ENCODE measurements around the gene UCK2.

The UCK2 gene

GRCh38 chr1:165856606-165857005 is 29.2 kb downstream of the UCK2 start:
- Histone ChIP-seq H2BK5ac (ENCODE audit: low read length) (no peak overlapping the region), H3K27ac (ENCODE audit: low read depth, low read length) (no peak overlapping the region), H4K8ac (ENCODE audit: low read depth, low read length) (no peak overlapping the region), H3K4me3 (ENCODE audit: low read length) (no peak overlapping the region), H3K4me2 (ENCODE audit: low read length) (no peak overlapping the region), H3K23ac (ENCODE audit: low read length) (no peak overlapping the region), H3K79me1 (ENCODE audit: low read length) (peaks cover 28% of the 10 kb centered on the region), H2BK120ac (ENCODE audit: low read depth, low read length) (no peak overlapping the region), H3K9ac (ENCODE audit: low read length) (no peak overlapping the region), H3K36me3 (ENCODE audit: control insufficient read depth, insufficient read depth, low read length) (no peaks in the 10 kb centered on the region), H3K56ac (ENCODE audit: low read length) (no peak overlapping the region), H3K27me3 (ENCODE audit: insufficient read depth, low read length, poor library complexity) (no peaks in the 10 kb centered on the region), H4K5ac (ENCODE audit: low read length) (no peak overlapping the region), H3K4ac (ENCODE audit: low read depth, low read length) (no peak overlapping the region), H2AK5ac (ENCODE audit: low read length) (no peak overlapping the region), H3K79me2 (ENCODE audit: control insufficient read depth, insufficient read depth, low read length) (peaks cover 87% of the 10 kb centered on the region), H3K4me1 (ENCODE audit: control insufficient read depth, low read depth, low read length) (peaks cover 14% of the 10 kb centered on the region), H2BK15ac (replicated peaks; ENCODE audit: low read depth) (no peak overlapping the region), H3K18ac (ENCODE audit: low read length) (no peak overlapping the region)
- no peak for DNase-seq
- WGBS (ENCODE audit: extremely low coverage, insufficient coverage, low lambda C conversion rate), result 100% methylated on average over 1 of the region's 3 CpGs

GRCh38 chr1:165857046-165857801 is 29.8 kb downstream of the UCK2 start:
- peaks cover 28% of the 10 kb centered on the region for H3K79me1 ChIP-seq (ENCODE audit: low read length)
- no peaks in the 10 kb centered on the region for H3K36me3 ChIP-seq (ENCODE audit: control insufficient read depth, insufficient read depth, low read length)
- H3K4me3 ChIP-seq (ENCODE audit: low read length), result no peak overlapping the region
- no CpG with 5 or more reads among the region's 8 CpGs for WGBS (ENCODE audit: extremely low coverage, insufficient coverage, low lambda C conversion rate)
- H2BK120ac ChIP-seq (ENCODE audit: low read depth, low read length), result no peak overlapping the region
- no peak overlapping the region for H3K18ac ChIP-seq (ENCODE audit: low read length)
- no peak overlapping the region for H3K4ac ChIP-seq (ENCODE audit: low read depth, low read length)
- no peak overlapping the region for H3K56ac ChIP-seq (ENCODE audit: low read length)
- no peak overlapping the region for H4K5ac ChIP-seq (ENCODE audit: low read length)
- H2BK5ac ChIP-seq (ENCODE audit: low read length), result no peak overlapping the region
- H3K23ac ChIP-seq (ENCODE audit: low read length), result peak overlapping the region; percentile 90
- peaks cover 14% of the 10 kb centered on the region for H3K4me1 ChIP-seq (ENCODE audit: control insufficient read depth, low read depth, low read length)
- H3K9ac ChIP-seq (ENCODE audit: low read length), result no peak overlapping the region
- DNase-seq, result no peak
- no peak overlapping the region for H3K4me2 ChIP-seq (ENCODE audit: low read length)
- H3K27me3 ChIP-seq (ENCODE audit: insufficient read depth, low read length, poor library complexity), result no peaks in the 10 kb centered on the region
- H2AK5ac ChIP-seq (ENCODE audit: low read length), result no peak overlapping the region
- no peak overlapping the region for H3K27ac ChIP-seq (ENCODE audit: low read depth, low read length)
- H3K79me2 ChIP-seq (ENCODE audit: control insufficient read depth, insufficient read depth, low read length), result peaks cover 90% of the 10 kb centered on the region
- no peak overlapping the region for H2BK15ac ChIP-seq (replicated peaks; ENCODE audit: low read depth)
- H4K8ac ChIP-seq (ENCODE audit: low read depth, low read length), result no peak overlapping the region

GRCh38 chr1:165858364-165858823 is 31.0 kb downstream of the UCK2 start:
- no peak overlapping the region for H3K56ac ChIP-seq (ENCODE audit: low read length)
- no peak overlapping the region for H3K23ac ChIP-seq (ENCODE audit: low read length)
- DNase-seq, result no peak
- H2BK5ac ChIP-seq (ENCODE audit: low read length), result no peak overlapping the region
- no peaks in the 10 kb centered on the region for H3K36me3 ChIP-seq (ENCODE audit: control insufficient read depth, insufficient read depth, low read length)
- H3K9ac ChIP-seq (ENCODE audit: low read length), result no peak overlapping the region
- no peak overlapping the region for H3K4me2 ChIP-seq (ENCODE audit: low read length)
- H3K18ac ChIP-seq (ENCODE audit: low read length), result no peak overlapping the region
- H4K8ac ChIP-seq (ENCODE audit: low read depth, low read length), result no peak overlapping the region
- no peak overlapping the region for H2BK15ac ChIP-seq (replicated peaks; ENCODE audit: low read depth)
- H3K4me1 ChIP-seq (ENCODE audit: control insufficient read depth, low read depth, low read length), result peaks cover 12% of the 10 kb centered on the region
- WGBS (ENCODE audit: extremely low coverage, insufficient coverage, low lambda C conversion rate), result no CpG with 5 or more reads among the region's 3 CpGs
- no peak overlapping the region for H3K4ac ChIP-seq (ENCODE audit: low read depth, low read length)
- H2AK5ac ChIP-seq (ENCODE audit: low read length), result no peak overlapping the region
- H3K27ac ChIP-seq (ENCODE audit: low read depth, low read length), result no peak overlapping the region
- H2BK120ac ChIP-seq (ENCODE audit: low read depth, low read length), result no peak overlapping the region
- no peak overlapping the region for H4K5ac ChIP-seq (ENCODE audit: low read length)
- no peak overlapping the region for H3K4me3 ChIP-seq (ENCODE audit: low read length)
- H3K79me2 ChIP-seq (ENCODE audit: control insufficient read depth, insufficient read depth, low read length), result peaks cover 92% of the 10 kb centered on the region
- H3K79me1 ChIP-seq (ENCODE audit: low read length), result peaks cover 28% of the 10 kb centered on the region
- H3K27me3 ChIP-seq (ENCODE audit: insufficient read depth, low read length, poor library complexity), result no peaks in the 10 kb centered on the region

GRCh38 chr1:165858967-165859845 is 31.8 kb downstream of the UCK2 start:
- no peaks in the 10 kb centered on the region for H3K36me3 ChIP-seq (ENCODE audit: control insufficient read depth, insufficient read depth, low read length)
- no peak overlapping the region for H3K18ac ChIP-seq (ENCODE audit: low read length)
- DNase-seq, result no peak
- H4K5ac ChIP-seq (ENCODE audit: low read length), result no peak overlapping the region
- no peak overlapping the region for H3K56ac ChIP-seq (ENCODE audit: low read length)
- peaks cover 28% of the 10 kb centered on the region for H3K79me1 ChIP-seq (ENCODE audit: low read length)
- no peak overlapping the region for H2BK5ac ChIP-seq (ENCODE audit: low read length)
- no peak overlapping the region for H3K23ac ChIP-seq (ENCODE audit: low read length)
- no peak overlapping the region for H3K9ac ChIP-seq (ENCODE audit: low read length)
- no peak overlapping the region for H3K4me2 ChIP-seq (ENCODE audit: low read length)
- no peak overlapping the region for H2BK120ac ChIP-seq (ENCODE audit: low read depth, low read length)
- no CpG with 5 or more reads among the region's 10 CpGs for WGBS (ENCODE audit: extremely low coverage, insufficient coverage, low lambda C conversion rate)
- no peak overlapping the region for H3K4ac ChIP-seq (ENCODE audit: low read depth, low read length)
- H3K79me2 ChIP-seq (ENCODE audit: control insufficient read depth, insufficient read depth, low read length), result peaks cover 88% of the 10 kb centered on the region
- no peak overlapping the region for H3K27ac ChIP-seq (ENCODE audit: low read depth, low read length)
- peaks cover 8% of the 10 kb centered on the region for H3K4me1 ChIP-seq (ENCODE audit: control insufficient read depth, low read depth, low read length)
- no peak overlapping the region for H4K8ac ChIP-seq (ENCODE audit: low read depth, low read length)
- no peak overlapping the region for H3K4me3 ChIP-seq (ENCODE audit: low read length)
- H2BK15ac ChIP-seq (replicated peaks; ENCODE audit: low read depth), result no peak overlapping the region
- H2AK5ac ChIP-seq (ENCODE audit: low read length), result no peak overlapping the region
- no peaks in the 10 kb centered on the region for H3K27me3 ChIP-seq (ENCODE audit: insufficient read depth, low read length, poor library complexity)

GRCh38 chr1:165860065-165860464 is 32.7 kb downstream of the UCK2 start:
- Histone ChIP-seq H4K5ac (ENCODE audit: low read length) (no peak overlapping the region), H3K36me3 (ENCODE audit: control insufficient read depth, insufficient read depth, low read length) (no peaks in the 10 kb centered on the region), H3K27me3 (ENCODE audit: insufficient read depth, low read length, poor library complexity) (no peaks in the 10 kb centered on the region), H3K27ac (ENCODE audit: low read depth, low read length) (no peak overlapping the region), H2BK5ac (ENCODE audit: low read length) (no peak overlapping the region), H3K56ac (ENCODE audit: low read length) (no peak overlapping the region), H2BK120ac (ENCODE audit: low read depth, low read length) (no peak overlapping the region), H3K4me3 (ENCODE audit: low read length) (no peak overlapping the region), H3K4ac (ENCODE audit: low read depth, low read length) (no peak overlapping the region), H4K8ac (ENCODE audit: low read depth, low read length) (no peak overlapping the region), H2AK5ac (ENCODE audit: low read length) (no peak overlapping the region), H3K4me2 (ENCODE audit: low read length) (no peak overlapping the region), H3K23ac (ENCODE audit: low read length) (no peak overlapping the region), H3K79me2 (ENCODE audit: control insufficient read depth, insufficient read depth, low read length) (peaks cover 86% of the 10 kb centered on the region), H3K18ac (ENCODE audit: low read length) (no peak overlapping the region), H3K79me1 (ENCODE audit: low read length) (peaks cover 28% of the 10 kb centered on the region), H3K9ac (ENCODE audit: low read length) (no peak overlapping the region), H2BK15ac (replicated peaks; ENCODE audit: low read depth) (no peak overlapping the region), H3K4me1 (ENCODE audit: control insufficient read depth, low read depth, low read length) (peaks cover 7% of the 10 kb centered on the region)
- DNase-seq, result no peak
- no CpG with 5 or more reads among the region's 2 CpGs for WGBS (ENCODE audit: extremely low coverage, insufficient coverage, low lambda C conversion rate)
